Gastrocnemius medialis (tissue), 4 donors: Measurements from ENCODE around the gene PIP5KL1. TPM values are rescaled to one million over a fixed set of nuclear protein-coding genes. Genes with fewer than 3 reads are reported as not detected.

ENCODE experiments used
- ATAC-seq, 2 donors: fragments of 150-250 bp; one replicate each; pipeline ENCODE4 v1.9.1; 2016
- DNase-seq, 2 donors: peaks; one replicate each; pipeline ENCODE4 v3.0.0-alpha.2; 2019
- H3K27ac ChIP-seq, 4 donors: fragments of 200-600 bp; sonication (generic); 1 replicate in 1 of 4; 2 replicates in 3 of 4; pipeline ENCODE4 v1.5.1; 2016 to 2018; ENCODE audit warnings: mild to moderate bottlenecking in 2 of 4, moderate library complexity in 1 of 4
- H3K27me3 ChIP-seq, 3 donors: fragments of 200-600 bp; sonication (generic) in 2 of 3; 1 replicate in 1 of 3; 2 replicates in 2 of 3; pipeline versions ENCODE4 v1.5.1 to v1.6.0; 2016 to 2019; ENCODE audit warnings: mild to moderate bottlenecking in 1 of 3, moderate library complexity in 1 of 3
- H3K36me3 ChIP-seq, 2 donors: fragments of 200-600 bp; sonication (generic) in 1 of 2; one replicate each; pipeline ENCODE4 v1.5.1; 2017 to 2018
- H3K4me1 ChIP-seq, 2 donors: fragments of 200-600 bp; sonication (generic) in 1 of 2; one replicate each; pipeline ENCODE4 v1.5.1; 2016 to 2017; ENCODE audit warnings: mild to moderate bottlenecking in 2 of 2
- H3K4me3 ChIP-seq, 4 donors: fragments of 200-600 bp; sonication (generic) in 3 of 4; 1 replicate in 1 of 4; 2 replicates in 3 of 4; pipeline ENCODE4 v1.5.1; 2016 to 2019; ENCODE audit warnings: mild to moderate bottlenecking in 2 of 4
- H3K9me3 ChIP-seq, 3 donors: fragments of 200-600 bp; sonication (generic) in 2 of 3; 1 replicate in 1 of 3; 2 replicates in 2 of 3; pipeline ENCODE4 v1.5.1; 2016 to 2019
- CTCF ChIP-seq, 5 experiments: fragments of 450-650 bp in 3 of 5; fragments of 200-600 bp in 2 of 5; sonication (generic) in 2 of 5; IDR thresholded peaks in 4 of 5; conservative IDR thresholded peaks in 1 of 5; 1 replicate in 4 of 5; 2 replicates in 1 of 5; pipeline ENCODE4 v1.5.1; 2016 to 2019; ENCODE audit warnings: antibody characterized with exemption in 5 of 5, mild to moderate bottlenecking in 3 of 5, moderate library complexity in 3 of 5
- POLR2A ChIP-seq, 2 donors: fragments of 450-650 bp; IDR thresholded peaks; one replicate each; pipeline ENCODE4 v1.6.1; 2017; ENCODE audit warnings: antibody characterized with exemption in 2 of 2, mild to moderate bottlenecking in 2 of 2, moderate library complexity in 2 of 2
- in situ Hi-C, 4 donors: fragments of 200-750 bp; cut with MboI; loops; one replicate each; pipeline versions ENCODE4 v1.15.0 to v1.8.0; 2017; ENCODE audit warnings: low sequenced_read_pairs in 4 of 4
- intact Hi-C: fragments of 100-400 bp; cut with DNase I; formaldehyde crosslinking; loops from one replicate; pipeline ENCODE4 v1.15.1; 2023; ENCODE audit warnings: low total_unique reads
- total RNA-seq, 4 donors: library from RNA; depleted of rRNA; stranded (reverse); fragments of >200 nt; gene quantifications; one replicate each; pipeline versions ENCODE4 v1.1.0 to v1.2.3, GENCODE V29; 2016

PIP5KL1 gene
- total RNA-seq, 4 donors from 2014 or later: 4.2 TPM; not detected in 3

DNA sequence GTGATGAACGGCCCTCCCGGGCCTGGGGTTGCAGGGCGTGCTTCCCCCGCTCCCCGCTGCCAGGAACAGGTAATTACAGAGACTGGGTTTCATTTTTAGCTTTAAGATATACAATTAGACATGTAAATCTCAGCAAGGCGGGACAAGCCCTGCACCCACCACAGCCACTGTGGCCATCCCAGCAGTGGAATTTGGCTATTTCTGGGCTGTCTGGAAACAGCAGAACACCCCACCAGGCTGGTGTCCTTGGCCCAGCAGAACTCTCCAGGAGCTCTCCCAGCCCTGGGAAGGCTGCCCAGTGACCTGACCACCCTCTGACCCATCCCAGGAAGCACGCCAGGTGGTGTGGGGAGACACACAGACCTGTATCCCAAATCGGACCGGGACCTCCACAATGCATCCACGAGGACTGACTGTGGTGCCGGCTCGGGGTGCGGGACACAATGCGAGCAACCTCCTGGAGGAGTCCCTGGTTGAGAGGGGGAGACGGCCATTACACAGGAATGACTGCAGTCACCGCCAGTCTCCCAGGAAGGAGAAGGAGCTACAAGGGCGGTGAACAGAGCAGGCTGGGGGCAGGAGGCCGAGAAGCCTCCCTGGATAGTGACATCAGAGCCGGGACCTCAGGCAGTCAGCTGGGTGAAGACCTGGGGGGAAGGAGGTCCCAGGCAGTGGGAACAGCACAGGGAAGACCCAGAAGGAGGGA, 32.9 kb upstream of the PIP5KL1 start:
- DNase-seq (no peak), ATAC-seq (no peak)
- H3K36me3 ChIP-seq: no peaks in the 10 kb centered on the region
- intact Hi-C loops (no loop called here), in situ Hi-C loops (loop anchor here in 2 of 4 donors (25.0 kb wide), 1 partner anchor 149 kb away; no protein-coding TSS in a partner anchor)
- peak overlapping the region in 3 of 4 donors; percentile 9 to 37 (median 23) for H3K27ac ChIP-seq
- no peaks in the 10 kb centered on the region for H3K27me3 ChIP-seq
- no peak for TF ChIP-seq POLR2A (IDR thresholded peaks at IDR 0.05)
- TF ChIP-seq CTCF (IDR thresholded peaks at IDR 0.05 in 4 of 5, conservative IDR thresholded peaks at IDR 0.05 in 1 of 5): no peak
- peaks cover 35 to 39% of the 10 kb centered on the region in 2 donors for H3K4me1 ChIP-seq
- H3K9me3 ChIP-seq: no peaks in the 10 kb centered on the region
- H3K4me3 ChIP-seq: no peak overlapping the region

GRCh38 chr9:127963041-127963358, 32.4 kb upstream of the PIP5KL1 start:
- H3K4me3 ChIP-seq: no peak overlapping the region
- intact Hi-C loops (no loop called here), in situ Hi-C loops (loop anchor here in 2 of 4 donors (25.0 kb wide), 1 partner anchor 149 kb away; no protein-coding TSS in a partner anchor)
- DNase-seq (no peak), ATAC-seq (no peak)
- H3K9me3 ChIP-seq: no peaks in the 10 kb centered on the region
- H3K27ac ChIP-seq: peak overlapping the region in 2 of 4 donors; percentile 23 to 37
- no peaks in the 10 kb centered on the region for H3K27me3 ChIP-seq
- H3K36me3 ChIP-seq: no peaks in the 10 kb centered on the region
- no peak for TF ChIP-seq POLR2A (IDR thresholded peaks at IDR 0.05)
- TF ChIP-seq CTCF (IDR thresholded peaks at IDR 0.05 in 4 of 5, conservative IDR thresholded peaks at IDR 0.05 in 1 of 5): no peak
- H3K4me1 ChIP-seq: peaks cover 30 to 34% of the 10 kb centered on the region in 2 donors

DNA sequence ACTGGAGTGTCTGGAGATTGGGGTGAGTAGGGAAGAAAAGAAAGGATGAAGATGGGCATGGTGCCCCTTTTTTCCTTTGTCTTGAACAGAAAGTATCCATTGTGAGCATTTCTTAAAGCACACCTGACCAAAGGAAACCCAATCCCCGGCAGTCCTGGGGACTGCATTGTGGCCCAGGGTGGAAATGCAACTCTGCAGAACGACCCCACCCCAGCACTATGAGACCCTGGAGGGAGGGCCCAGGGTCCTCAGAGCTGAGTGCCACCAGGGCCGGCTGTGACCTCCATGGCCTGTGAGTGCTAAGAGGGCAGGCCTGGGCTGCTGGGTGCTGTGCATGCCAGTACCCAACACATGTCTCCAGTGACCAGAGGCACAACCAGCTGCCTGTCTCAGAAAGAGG, 31.7 kb upstream of the PIP5KL1 start:
- no peak for ATAC-seq
- in situ Hi-C loops (loop anchor here in 2 of 4 donors (25.0 kb wide), 1 partner anchor 150 kb away; no protein-coding TSS in a partner anchor), intact Hi-C loops (no loop called here)
- DNase-seq: no peak
- no peak for TF ChIP-seq POLR2A (IDR thresholded peaks at IDR 0.05)
- TF ChIP-seq CTCF (IDR thresholded peaks at IDR 0.05 in 4 of 5, conservative IDR thresholded peaks at IDR 0.05 in 1 of 5): no peak
- no peak overlapping the region for H3K4me3 ChIP-seq
- peaks cover 30 to 32% of the 10 kb centered on the region in 2 donors for H3K4me1 ChIP-seq
- no peaks in the 10 kb centered on the region for H3K27me3 ChIP-seq
- no peak overlapping the region for H3K27ac ChIP-seq
- H3K9me3 ChIP-seq: no peaks in the 10 kb centered on the region
- no peaks in the 10 kb centered on the region for H3K36me3 ChIP-seq

DNA sequence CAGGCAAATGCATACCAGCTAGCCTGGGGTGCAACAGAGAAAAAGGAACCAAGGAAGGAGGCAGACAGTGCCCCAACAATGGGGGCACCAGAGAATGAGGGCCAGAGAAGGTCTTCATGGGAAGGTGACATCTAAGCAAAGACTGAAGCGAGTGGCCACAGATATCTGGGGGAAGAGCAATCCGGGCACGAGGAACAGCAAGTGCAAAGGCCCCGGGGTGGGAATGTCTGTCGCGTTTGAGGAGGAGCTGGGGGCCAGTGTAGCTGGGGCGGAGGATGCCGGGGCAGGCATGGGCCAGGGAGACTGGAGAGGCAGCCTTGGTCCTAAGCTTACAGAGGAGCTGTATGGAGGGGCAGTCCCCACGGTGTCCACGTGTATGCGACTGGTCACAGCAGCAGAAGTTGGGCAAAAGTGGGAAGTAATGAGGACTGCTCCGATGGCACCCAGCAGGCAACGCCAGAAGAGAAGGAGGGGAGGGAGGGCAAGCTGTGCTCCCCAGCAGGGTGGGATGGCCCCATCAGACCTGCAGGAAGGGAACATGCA, 31.1 kb upstream of the PIP5KL1 start:
- H3K36me3 ChIP-seq: no peaks in the 10 kb centered on the region
- no peak overlapping the region for H3K27ac ChIP-seq
- no peaks in the 10 kb centered on the region for H3K9me3 ChIP-seq
- TF ChIP-seq CTCF (IDR thresholded peaks at IDR 0.05 in 4 of 5, conservative IDR thresholded peaks at IDR 0.05 in 1 of 5): no peak
- DNase-seq (no peak), ATAC-seq (no peak)
- no peaks in the 10 kb centered on the region for H3K27me3 ChIP-seq
- in situ Hi-C loops (loop anchor here in 2 of 4 donors (25.0 kb wide), 1 partner anchor 151 kb away; no protein-coding TSS in a partner anchor), intact Hi-C loops (no loop called here)
- peaks cover 25 to 30% of the 10 kb centered on the region in 2 donors for H3K4me1 ChIP-seq
- H3K4me3 ChIP-seq: no peak overlapping the region
